ENCODE data around the gene TSPAN1.

Gene TSPAN1

DNA sequence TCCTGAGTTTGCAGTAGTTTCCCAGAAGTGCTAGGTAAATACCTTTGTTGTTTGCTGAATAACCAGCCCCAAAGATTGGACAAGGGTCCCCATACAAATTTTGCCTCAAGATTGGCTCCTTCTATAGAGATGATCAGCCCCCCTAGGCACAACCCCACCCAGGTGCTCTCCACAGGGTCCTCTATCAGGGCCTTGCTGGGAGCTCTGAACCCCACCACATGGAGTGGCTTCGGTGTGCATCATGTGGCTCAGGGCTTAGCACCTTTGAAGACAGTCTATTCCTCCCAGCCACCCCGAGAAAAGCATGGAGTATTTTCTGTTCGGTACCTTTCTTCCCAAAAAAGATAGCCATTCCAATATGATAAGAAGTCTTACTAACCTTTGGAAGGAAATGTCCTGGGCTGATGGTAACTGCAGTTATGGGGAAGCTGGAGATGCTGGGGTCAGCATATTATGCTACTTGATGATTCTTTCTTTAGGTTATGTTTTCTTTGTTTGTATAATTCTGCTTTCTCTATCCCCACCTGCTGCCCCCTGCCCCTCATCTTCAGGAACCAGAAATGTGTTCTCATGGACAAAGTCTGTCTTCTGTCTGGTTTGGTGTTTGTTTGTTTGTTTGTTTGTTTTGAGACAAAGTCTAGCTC lies 5.0 kb upstream of the TSPAN1 start:
- POLR2A ChIA-PET (ENCODE audit: low non-redundant PET) = no interaction called here
- no peak overlapping the region for H3K27ac ChIP-seq
- DNase-seq (ENCODE audit: low spot score) = no peak
- CTCF ChIA-PET = interaction anchor here (2.0 kb wide), 1 partner anchor 54 kb away, joined by 7 read pairs; no protein-coding TSS in a partner anchor
- TF ChIP-seq, protein P1, sequence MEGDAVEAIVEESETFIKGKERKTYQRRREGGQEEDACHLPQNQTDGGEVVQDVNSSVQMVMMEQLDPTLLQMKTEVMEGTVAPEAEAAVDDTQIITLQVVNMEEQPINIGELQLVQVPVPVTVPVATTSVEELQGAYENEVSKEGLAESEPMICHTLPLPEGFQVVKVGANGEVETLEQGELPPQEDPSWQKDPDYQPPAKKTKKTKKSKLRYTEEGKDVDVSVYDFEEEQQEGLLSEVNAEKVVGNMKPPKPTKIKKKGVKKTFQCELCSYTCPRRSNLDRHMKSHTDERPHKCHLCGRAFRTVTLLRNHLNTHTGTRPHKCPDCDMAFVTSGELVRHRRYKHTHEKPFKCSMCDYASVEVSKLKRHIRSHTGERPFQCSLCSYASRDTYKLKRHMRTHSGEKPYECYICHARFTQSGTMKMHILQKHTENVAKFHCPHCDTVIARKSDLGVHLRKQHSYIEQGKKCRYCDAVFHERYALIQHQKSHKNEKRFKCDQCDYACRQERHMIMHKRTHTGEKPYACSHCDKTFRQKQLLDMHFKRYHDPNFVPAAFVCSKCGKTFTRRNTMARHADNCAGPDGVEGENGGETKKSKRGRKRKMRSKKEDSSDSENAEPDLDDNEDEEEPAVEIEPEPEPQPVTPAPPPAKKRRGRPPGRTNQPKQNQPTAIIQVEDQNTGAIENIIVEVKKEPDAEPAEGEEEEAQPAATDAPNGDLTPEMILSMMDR (conservative IDR thresholded peaks at IDR 0.05; ENCODE audit: low read depth) = no peak

DNA sequence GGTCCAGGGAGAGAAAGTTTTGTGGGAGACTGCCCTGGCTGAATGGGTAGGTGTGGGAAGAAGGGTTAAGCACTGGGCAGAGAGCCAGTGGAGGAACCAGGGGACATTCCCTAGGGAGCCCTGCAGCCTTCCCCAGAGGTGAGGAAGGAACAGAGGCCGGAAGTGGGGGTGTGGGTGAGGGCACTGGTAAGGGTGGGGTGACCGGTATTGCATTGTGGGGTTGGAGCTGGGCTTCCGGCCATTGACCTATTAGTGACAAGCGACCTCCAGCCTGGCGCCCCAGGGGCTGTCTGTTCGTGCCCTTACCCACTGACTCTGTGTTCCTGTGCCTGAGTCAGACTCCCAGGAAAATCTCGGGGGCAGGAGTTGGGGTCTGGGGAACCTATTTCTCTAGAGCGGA lies 3.5 kb upstream of the TSPAN1 start:
- POLR2A ChIA-PET (ENCODE audit: low non-redundant PET) = interaction anchor here (0.6 kb wide), 1 partner anchor 36 kb away, joined by 3 read pairs; no protein-coding TSS in a partner anchor
- no peak for DNase-seq (ENCODE audit: low spot score)
- peak overlapping the region; percentile 10 for H3K27ac ChIP-seq
- CTCF ChIA-PET = interaction anchor here (2.0 kb wide), 1 partner anchor 52 kb away, joined by 7 read pairs; no protein-coding TSS in a partner anchor
- TF ChIP-seq, protein P1 (conservative IDR thresholded peaks at IDR 0.05; ENCODE audit: low read depth) = no peak

DNA sequence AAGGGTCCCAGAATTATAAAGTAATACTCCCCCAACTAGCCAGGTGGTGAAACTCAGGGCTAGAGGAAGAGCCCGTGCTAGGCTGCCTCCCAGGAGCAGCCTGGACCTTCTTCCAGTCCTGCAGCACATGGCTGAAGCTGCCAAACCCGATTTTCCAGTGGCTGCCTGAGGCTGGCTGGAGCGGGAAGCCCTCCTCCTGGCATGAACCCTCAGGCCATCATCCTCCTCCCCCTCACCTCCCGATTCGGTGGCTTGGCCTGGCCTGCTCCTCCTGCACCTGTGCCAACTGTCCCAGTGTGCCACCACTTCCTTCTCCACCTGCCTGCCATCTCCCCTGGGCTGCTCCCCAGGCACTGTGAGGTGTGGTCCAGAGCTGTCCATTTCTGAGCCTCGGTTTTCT lies 3.0 kb upstream of the TSPAN1 start:
- peak overlapping the region; percentile 10 for H3K27ac ChIP-seq
- DNase-seq (ENCODE audit: low spot score) = peak; percentile 62
- TF ChIP-seq, protein P1 (conservative IDR thresholded peaks at IDR 0.05; ENCODE audit: low read depth) = no peak
- CTCF ChIA-PET = interaction anchor here (1.1 to 2.0 kb wide), 3 partner anchors 40 to 136 kb away, joined by 4 to 7 read pairs (median 5); partner anchors contain the start of gene PIK3R3
- POLR2A ChIA-PET (ENCODE audit: low non-redundant PET) = no interaction called here

DNA sequence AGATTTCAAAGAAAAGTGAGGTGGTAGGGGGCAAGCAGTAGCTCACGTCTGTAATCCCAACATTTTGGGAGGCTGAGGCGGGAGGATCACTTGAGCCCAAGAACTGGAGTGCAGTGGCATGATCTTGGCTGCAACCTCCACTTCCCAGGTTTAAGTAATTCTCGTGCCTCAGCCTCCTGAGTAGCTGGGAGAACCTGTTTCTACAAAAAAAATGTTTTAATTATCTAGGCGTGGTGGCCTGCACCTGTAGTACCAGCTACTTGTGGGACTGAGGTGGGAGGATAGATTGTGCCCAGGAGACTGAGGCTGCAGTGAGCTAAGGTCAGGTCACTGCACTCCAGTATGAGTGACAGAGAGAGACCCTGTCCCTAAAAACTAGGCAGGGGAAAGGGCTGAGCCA lies 2.6 kb upstream of the TSPAN1 start:
- ChIA-PET CTCF (interaction anchor here (1.1 to 2.0 kb wide), 3 partner anchors 40 to 136 kb away, joined by 4 to 7 read pairs (median 5); partner anchors contain the start of gene PIK3R3), POLR2A (ENCODE audit: low non-redundant PET) (no interaction called here)
- DNase-seq (ENCODE audit: low spot score) = no peak
- H3K27ac ChIP-seq = no peak overlapping the region
- TF ChIP-seq, protein P1 (conservative IDR thresholded peaks at IDR 0.05; ENCODE audit: low read depth) = no peak

DNA sequence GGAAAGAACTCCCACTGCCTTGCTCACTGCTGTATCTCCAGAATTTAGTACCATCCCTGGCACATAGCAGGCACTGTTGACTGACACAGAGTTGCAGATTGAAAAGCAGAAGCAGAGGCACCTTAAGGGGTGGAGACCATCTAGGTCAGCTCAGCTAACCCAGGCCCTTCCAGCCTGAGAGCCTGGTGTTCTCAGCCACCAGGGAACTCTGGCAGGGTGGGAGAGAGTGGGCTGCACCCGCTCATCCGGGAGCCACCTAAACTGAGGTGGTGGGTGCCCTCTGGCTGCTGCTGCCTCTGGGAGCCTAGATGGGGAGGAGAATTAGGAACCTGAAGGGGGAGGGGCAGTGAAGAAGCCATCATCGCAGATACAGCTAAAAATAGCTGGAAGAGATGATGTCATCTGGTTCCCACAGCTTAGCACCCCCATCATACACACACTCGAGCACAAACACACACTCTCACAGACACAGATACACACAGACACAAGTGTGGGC lies 1.5 kb upstream of the TSPAN1 start:
- TF ChIP-seq, protein P1 (conservative IDR thresholded peaks at IDR 0.05; ENCODE audit: low read depth) = no peak
- ChIA-PET POLR2A (ENCODE audit: low non-redundant PET) (interaction anchor here (0.6 kb wide), 1 partner anchor 193 kb away, joined by 4 read pairs; no protein-coding TSS in a partner anchor), CTCF (interaction anchor here (0.6 to 1.6 kb wide), 3 partner anchors 11 to 137 kb away, joined by 3 to 5 read pairs (median 3); no protein-coding TSS in a partner anchor)
- DNase-seq (ENCODE audit: low spot score) = no peak
- no peak overlapping the region; the same call in 1 of the 2 replicates for H3K27ac ChIP-seq

DNA sequence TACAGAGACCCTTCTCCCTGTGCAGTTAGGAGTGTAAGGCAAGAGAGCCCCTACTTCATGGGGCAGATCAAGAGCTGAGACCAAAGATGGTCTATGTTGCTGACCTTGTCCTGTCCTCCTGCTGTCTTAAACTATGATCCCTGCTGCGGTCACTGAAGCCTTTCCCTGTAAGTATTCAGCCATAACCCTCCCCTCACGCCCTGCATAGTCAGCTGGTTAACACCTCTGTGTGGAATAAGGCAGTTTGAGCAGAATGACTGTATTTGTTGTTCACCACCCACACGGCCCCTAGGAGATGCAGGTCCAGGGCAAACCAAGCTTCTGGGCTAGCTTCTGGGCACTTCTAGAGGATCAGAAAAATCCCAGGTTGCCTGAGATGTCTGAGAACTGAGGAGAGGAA lies 356 bp downstream of the TSPAN1 start:
- CTCF ChIA-PET = interaction anchor here (0.9 kb wide), 1 partner anchor 48 kb away, joined by 3 read pairs; no protein-coding TSS in a partner anchor
- POLR2A ChIA-PET (ENCODE audit: low non-redundant PET) = interaction anchor here (0.5 kb wide), 1 partner anchor 136 kb away, joined by 3 read pairs; no protein-coding TSS in a partner anchor
- DNase-seq (ENCODE audit: low spot score) = no peak
- H3K27ac ChIP-seq = peak overlapping the region; percentile 69
- TF ChIP-seq, protein P1 (conservative IDR thresholded peaks at IDR 0.05; ENCODE audit: low read depth) = no peak

Measured in RWPE1 (cell line).